ENCODE data around the gene KHK. TPM values are rescaled to one million over a fixed set of nuclear protein-coding genes. Genes with fewer than 3 reads are reported as not detected.

Gene KHK
- total RNA-seq, 1 donor from 2014 or later, result 3.6 TPM

GRCh38 chr2:27139310-27139709 lies 52.7 kb downstream of the KHK start, which contains the start of gene PRR30:
PRR30 (minus strand) TSS chr2:27139410; CDS start chr2:27138329, 1,081 bp downstream.
- no peaks in the 10 kb centered on the region for H3K36me3 Mint-ChIP-seq
- no peaks in the 10 kb centered on the region for H3K4me1 Mint-ChIP-seq
- H3K27me3 Mint-ChIP-seq (ENCODE audit: low read depth), result peaks cover 18% of the 10 kb centered on the region
- no peak for TF ChIP-seq CTCF (IDR thresholded peaks at IDR 0.05; ENCODE audit: unreplicated experiment)
- H3K9me3 Mint-ChIP-seq, result peaks cover 14% of the 10 kb centered on the region
- no peak for DNase-seq (ENCODE audit: low spot score in 2 of 2, unreplicated experiment in 2 of 2)
- no peak within 1 kb of the TSS for H3K4me3 Mint-ChIP-seq
- H3K27ac Mint-ChIP-seq, result no peak within 1 kb of the TSS

GRCh38 chr2:27143285-27143684 lies 56.7 kb downstream of the KHK start:
- H3K4me1 Mint-ChIP-seq, result no peaks in the 10 kb centered on the region
- H3K27ac Mint-ChIP-seq, result no peak overlapping the region
- H3K9me3 Mint-ChIP-seq, result peaks cover 14% of the 10 kb centered on the region
- peaks cover 20% of the 10 kb centered on the region for H3K27me3 Mint-ChIP-seq (ENCODE audit: low read depth)
- DNase-seq (ENCODE audit: low spot score in 2 of 2, unreplicated experiment in 2 of 2), result no peak
- no peak overlapping the region for H3K4me3 Mint-ChIP-seq
- H3K36me3 Mint-ChIP-seq, result no peaks in the 10 kb centered on the region
- TF ChIP-seq CTCF (IDR thresholded peaks at IDR 0.05; ENCODE audit: unreplicated experiment), result no peak

- Mint-ChIP-seq H3K4me1 (no peaks in the 10 kb centered on the region), H3K36me3 (no peaks in the 10 kb centered on the region), H3K9me3 (peaks cover 14% of the 10 kb centered on the region), H3K27ac (no peak overlapping the region), H3K4me3 (no peak overlapping the region), H3K27me3 (ENCODE audit: low read depth) (peaks cover 16% of the 10 kb centered on the region)
- no peak for TF ChIP-seq CTCF (IDR thresholded peaks at IDR 0.05; ENCODE audit: unreplicated experiment)
- no peak for DNase-seq (ENCODE audit: low spot score in 2 of 2, unreplicated experiment in 2 of 2)
Measured at GRCh38 chr2:27145682-27146081, 59.1 kb downstream of the KHK start.

- peaks cover 10% of the 10 kb centered on the region for H3K9me3 Mint-ChIP-seq
- DNase-seq (ENCODE audit: low spot score in 2 of 2, unreplicated experiment in 2 of 2), result no peak
- peaks cover 12% of the 10 kb centered on the region for H3K27me3 Mint-ChIP-seq (ENCODE audit: low read depth)
- no peaks in the 10 kb centered on the region for H3K36me3 Mint-ChIP-seq
- no peak overlapping the region for H3K4me3 Mint-ChIP-seq
- H3K4me1 Mint-ChIP-seq, result no peaks in the 10 kb centered on the region
- no peak overlapping the region for H3K27ac Mint-ChIP-seq
- TF ChIP-seq CTCF (IDR thresholded peaks at IDR 0.05; ENCODE audit: unreplicated experiment), result no peak
Measured at GRCh38 chr2:27147935-27148334, 61.4 kb downstream of the KHK start.

GRCh38 chr2:27148801-27149439 lies 62.3 kb downstream of the KHK start, which contains the start of gene TCF23:
TCF23 (plus strand) TSS chr2:27149004; CDS start chr2:27149134, 130 bp downstream.
- DNase-seq (ENCODE audit: low spot score in 2 of 2, unreplicated experiment in 2 of 2), result no peak
- peaks cover 3% of the 10 kb centered on the region for H3K4me1 Mint-ChIP-seq
- no peaks in the 10 kb centered on the region for H3K36me3 Mint-ChIP-seq
- peaks cover under 1% of the 10 kb centered on the region for H3K9me3 Mint-ChIP-seq
- no peak within 1 kb of the TSS for H3K27ac Mint-ChIP-seq
- H3K27me3 Mint-ChIP-seq (ENCODE audit: low read depth), result peaks cover 5% of the 10 kb centered on the region
- no peak for TF ChIP-seq CTCF (IDR thresholded peaks at IDR 0.05; ENCODE audit: unreplicated experiment)
- no peak within 1 kb of the TSS for H3K4me3 Mint-ChIP-seq

All from mesothelial cell of epicardium (in vitro differentiated cells).